Kidney (tissue), 14 donors: ENCODE results near the gene PKD1. TPM values are rescaled to one million over a fixed set of nuclear protein-coding genes. Genes with fewer than 3 reads are reported as not detected.
A peak's percentile ranks its signal among the peaks of the same experiment; 100 is the strongest.
"Not testable (repeated sequence)": the region's sequence is repeated elsewhere in the genome, so short reads cannot be mapped to it uniquely, and the experiment has no call there.

Experiments
- DNase-seq, 5 donors: peaks; one replicate each; pipeline ENCODE4 v3.0.0-alpha.2; 2013 to 2020
- FAIRE-seq: peaks from 2 replicates; lab custom pipeline; 2012; peaks lifted over from hg19 to GRCh38; lab: Jason Lieb, UNC
- H3K27ac ChIP-seq, 2 donors: one replicate each; pipeline ENCODE4 v1.7.0; 2013; ENCODE audit warnings: low read depth in 2 of 2, low read length in 2 of 2, inconsistent platforms in 1 of 2
- H3K27me3 ChIP-seq: one replicate; pipeline ENCODE4 v1.7.1; 2013; ENCODE audit warnings: low read length, inconsistent platforms; ENCODE audit not compliant: control insufficient read depth, insufficient read depth
- H3K36me3 ChIP-seq, 3 donors: one replicate each; pipeline versions ENCODE4 v1.7.0 to v1.7.1; 2013; ENCODE audit warnings: low read length in 3 of 3, control low read depth in 1 of 3, inconsistent platforms in 1 of 3; ENCODE audit not compliant: insufficient read depth in 3 of 3, control insufficient read depth in 2 of 3
- H3K4me1 ChIP-seq, 3 donors: one replicate each; pipeline versions ENCODE4 v1.7.0 to v1.7.1; 2013; ENCODE audit warnings: low read length in 3 of 3, inconsistent platforms in 1 of 3, low read depth in 1 of 3; ENCODE audit not compliant: control insufficient read depth in 2 of 3, insufficient read depth in 2 of 3
- H3K4me3 ChIP-seq, 3 donors: one replicate each; pipeline versions ENCODE4 v1.7.0 to v1.8.1; 2013; ENCODE audit warnings: low read length in 3 of 3, control low read depth in 1 of 3, inconsistent platforms in 1 of 3
- H3K9ac ChIP-seq, 3 donors: one replicate each; pipeline versions ENCODE4 v1.7.0 to v1.7.1; 2013; ENCODE audit warnings: low read length in 3 of 3, control low read depth in 1 of 3, inconsistent platforms in 1 of 3
- H3K9me3 ChIP-seq, 3 donors: one replicate each; pipeline versions ENCODE4 v1.7.0 to v1.7.1; 2013; ENCODE audit warnings: low read length in 3 of 3, control low read depth in 1 of 3, inconsistent platforms in 1 of 3; ENCODE audit not compliant: control insufficient read depth in 2 of 3, insufficient read depth in 1 of 3
- CTCF ChIP-seq: IDR thresholded peaks from 3 replicates; pipeline ENCODE4 v1.5.1; 2012; ENCODE audit warnings: mild to moderate bottlenecking, moderate library complexity, borderline replicate concordance; ENCODE audit not compliant: insufficient read depth; ENCODE audit errors: extremely low read depth
- intact Hi-C: fragments of 100-400 bp; cut with DNase I; formaldehyde crosslinking; loops from one replicate; pipeline ENCODE4 v1.11.1; 2022
- polyA plus RNA-seq: library from polyadenylated mRNA; stranded (reverse); fragments of 350-450 nt; fragmentation: Illumina TruSeq; extraction: RNeasy Lipid Tissue Mini Kit (QIAGEN cat#74804); gene quantifications from one replicate; pipeline ENCODE4 v1.2.3, GENCODE V29; 2014; ENCODE audit warnings: low read depth, low replicate concordance; ENCODE audit not compliant: insufficient read depth
- total RNA-seq: library from RNA; stranded (reverse); fragmentation: NEBNext Ultra II Directional; extraction: Animal tissue kit (Norgen Biotek cat#: 25700); gene quantifications from one replicate; pipeline ENCODE4 v1.2.1, GENCODE V29; 2021
- donor health status: control.
- donor health status: control.
- donor health status: control.
- donor health status: control.
- donor health status: control.
- donor health status: DM: yes; HTN: yes; CAD: no.
- donor health status: Normal renal cell carcinoma (clear cell type).

PKD1 gene
- total and polyA plus RNA-seq, 2 donors from 2014 or later: 16.2 to 88.3 TPM

- H3K4me3 ChIP-seq, intact Hi-C loops, H3K27ac ChIP-seq, H3K9me3 ChIP-seq, H3K36me3 ChIP-seq, DNase-seq, FAIRE-seq, H3K4me1 ChIP-seq, H3K9ac ChIP-seq, H3K27me3 ChIP-seq: not testable (repeated sequence)
Observed at GRCh38 chr16:2104464-2104863, 31.2 kb downstream of the PKD1 start.

- Histone ChIP-seq H3K4me1 (no peaks in the 10 kb centered on the region), H3K27me3 (no peaks in the 10 kb centered on the region), H3K36me3 (no peaks in the 10 kb centered on the region), H3K9me3 (no peaks in the 10 kb centered on the region), H3K27ac (no peak overlapping the region), H3K4me3 (no peak overlapping the region), H3K9ac (no peak overlapping the region)
- FAIRE-seq (no peak), DNase-seq (no peak)
- TF ChIP-seq CTCF: no peak
- intact Hi-C loops: no loop called here
Observed at GRCh38 chr16:2102471-2102870, 33.2 kb downstream of the PKD1 start.

- H3K9ac ChIP-seq, H3K27ac ChIP-seq, H3K4me3 ChIP-seq, H3K36me3 ChIP-seq, intact Hi-C loops, H3K4me1 ChIP-seq, FAIRE-seq, H3K9me3 ChIP-seq, DNase-seq, H3K27me3 ChIP-seq: not testable (repeated sequence)
Observed at GRCh38 chr16:2101581-2101980, 34.1 kb downstream of the PKD1 start.

- H3K27ac ChIP-seq, H3K4me1 ChIP-seq, FAIRE-seq, H3K27me3 ChIP-seq, H3K9ac ChIP-seq, DNase-seq, intact Hi-C loops, H3K4me3 ChIP-seq, H3K9me3 ChIP-seq, H3K36me3 ChIP-seq: not testable (repeated sequence)
Observed at GRCh38 chr16:2097689-2098088, 38.0 kb downstream of the PKD1 start.

- Histone ChIP-seq H3K36me3 (peaks cover 0 to 7% (median 2%) of the 10 kb centered on the region in 3 donors), H3K4me1 (no peaks in the 10 kb centered on the region), H3K9me3 (no peaks in the 10 kb centered on the region), H3K27ac (no peak overlapping the region), H3K4me3 (no peak overlapping the region), H3K27me3 (no peaks in the 10 kb centered on the region), H3K9ac (no peak overlapping the region)
- TF ChIP-seq CTCF: no peak
- DNase-seq: peak in 3 of 5 donors; percentile 37 to 96 (median 50)
- intact Hi-C loops: no loop called here
- no peak for FAIRE-seq
Observed at GRCh38 chr16:2096853-2097595, 38.7 kb downstream of the PKD1 start.
